ENCODE data around the gene BTAF1.
"Not testable (repeated sequence)": the region's sequence is repeated elsewhere in the genome, so short reads cannot be mapped to it uniquely, and the experiment has no call there.

Gene BTAF1

GRCh38 chr10:92003258-92003657 is 79.7 kb downstream of the BTAF1 start:
- TF ChIP-seq CTCF (IDR thresholded peaks at IDR 0.05; ENCODE audit: low read depth, low read length), result no peak

GRCh38 chr10:92005978-92006377 is 82.4 kb downstream of the BTAF1 start:
- TF ChIP-seq CTCF (IDR thresholded peaks at IDR 0.05; ENCODE audit: low read depth, low read length), result no peak

More at GRCh38 chr10:92003258-92003657, 79.7 kb downstream of the BTAF1 start:
- no peak for DNase-seq (ENCODE audit: extremely low read depth, low read depth)

GRCh38 chr10:92009445-92009844 is 85.9 kb downstream of the BTAF1 start:
- TF ChIP-seq CTCF (IDR thresholded peaks at IDR 0.05; ENCODE audit: low read depth, low read length), result no peak
- no peak for DNase-seq (ENCODE audit: extremely low read depth, low read depth)

More at GRCh38 chr10:92005978-92006377, 82.4 kb downstream of the BTAF1 start:
- DNase-seq (ENCODE audit: extremely low read depth, low read depth), result no peak

- TF ChIP-seq CTCF (IDR thresholded peaks at IDR 0.05; ENCODE audit: low read depth, low read length), result no peak
- no peak for DNase-seq (ENCODE audit: extremely low read depth, low read depth)
Observed at GRCh38 chr10:92010047-92010735, 86.6 kb downstream of the BTAF1 start.

GRCh38 chr10:92011560-92012214 is 88.1 kb downstream of the BTAF1 start:
- TF ChIP-seq CTCF (IDR thresholded peaks at IDR 0.05; ENCODE audit: low read depth, low read length), result no peak
- no peak for DNase-seq (ENCODE audit: extremely low read depth, low read depth)

- no peak for TF ChIP-seq CTCF (IDR thresholded peaks at IDR 0.05; ENCODE audit: low read depth, low read length)
- DNase-seq (ENCODE audit: extremely low read depth, low read depth), result no peak
Observed at GRCh38 chr10:92014620-92015019, 91.0 kb downstream of the BTAF1 start.

- no peak for TF ChIP-seq CTCF (IDR thresholded peaks at IDR 0.05; ENCODE audit: low read depth, low read length)
- DNase-seq (ENCODE audit: extremely low read depth, low read depth), result no peak
Observed at GRCh38 chr10:92024700-92025099, 101.1 kb downstream of the BTAF1 start.

- DNase-seq (ENCODE audit: extremely low read depth, low read depth), result not testable (repeated sequence)
Observed at GRCh38 chr10:92025340-92025739, 101.8 kb downstream of the BTAF1 start.
